Neural cell (in vitro differentiated cells): Measurements from ENCODE around the gene CCSER2.

Experiments used
- EP300 ChIP-seq: fragments of 450-650 bp; conservative IDR thresholded peaks from 2 replicates; pipeline ENCODE4 v1.6.1; 2014; ENCODE audit warnings: antibody characterized with exemption, mild to moderate bottlenecking, moderate library complexity; ENCODE audit not compliant: poor library complexity, severe bottlenecking
- MXI1 ChIP-seq: fragments of 450-650 bp; conservative IDR thresholded peaks from 2 replicates; pipeline ENCODE4 v1.6.1; 2014; ENCODE audit warnings: antibody characterized with exemption, mild to moderate bottlenecking; ENCODE audit not compliant: poor library complexity, severe bottlenecking
- RAD21 ChIP-seq: fragments of 450-650 bp; conservative IDR thresholded peaks from 2 replicates; pipeline ENCODE4 v1.6.1; 2014; ENCODE audit warnings: antibody characterized with exemption, mild to moderate bottlenecking, moderate library complexity
- TF ChIP-seq, protein P1 (sequence below): fragments of 450-650 bp; IDR thresholded peaks from 2 replicates; pipeline ENCODE4 v1.5.1; 2014; ENCODE audit warnings: antibody characterized with exemption, mild to moderate bottlenecking, moderate library complexity; ENCODE audit not compliant: poor library complexity, severe bottlenecking

DNA sequence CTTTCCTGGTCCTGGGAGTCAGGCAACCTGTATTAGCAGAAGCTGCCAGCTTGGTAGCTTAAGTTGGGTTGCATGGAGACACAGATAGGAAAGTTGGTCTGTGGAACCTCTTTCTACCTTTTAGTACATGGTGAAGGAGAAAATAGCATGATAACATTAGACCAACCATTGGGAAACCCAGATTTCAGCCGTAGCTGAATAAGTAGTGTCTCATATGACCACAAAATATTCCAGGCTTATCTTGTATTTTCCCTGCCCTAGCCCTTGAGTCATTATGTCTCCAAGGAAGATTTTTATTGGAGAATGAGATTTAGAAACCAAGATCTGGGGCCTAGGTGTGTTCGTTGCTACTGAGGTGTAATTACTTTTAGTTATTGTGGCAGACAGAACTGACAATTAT is 67.2 kb downstream of the CCSER2 start:
- TF ChIP-seq EP300 (no peak), RAD21 (no peak), MXI1 (no peak)
- TF ChIP-seq, protein P1, sequence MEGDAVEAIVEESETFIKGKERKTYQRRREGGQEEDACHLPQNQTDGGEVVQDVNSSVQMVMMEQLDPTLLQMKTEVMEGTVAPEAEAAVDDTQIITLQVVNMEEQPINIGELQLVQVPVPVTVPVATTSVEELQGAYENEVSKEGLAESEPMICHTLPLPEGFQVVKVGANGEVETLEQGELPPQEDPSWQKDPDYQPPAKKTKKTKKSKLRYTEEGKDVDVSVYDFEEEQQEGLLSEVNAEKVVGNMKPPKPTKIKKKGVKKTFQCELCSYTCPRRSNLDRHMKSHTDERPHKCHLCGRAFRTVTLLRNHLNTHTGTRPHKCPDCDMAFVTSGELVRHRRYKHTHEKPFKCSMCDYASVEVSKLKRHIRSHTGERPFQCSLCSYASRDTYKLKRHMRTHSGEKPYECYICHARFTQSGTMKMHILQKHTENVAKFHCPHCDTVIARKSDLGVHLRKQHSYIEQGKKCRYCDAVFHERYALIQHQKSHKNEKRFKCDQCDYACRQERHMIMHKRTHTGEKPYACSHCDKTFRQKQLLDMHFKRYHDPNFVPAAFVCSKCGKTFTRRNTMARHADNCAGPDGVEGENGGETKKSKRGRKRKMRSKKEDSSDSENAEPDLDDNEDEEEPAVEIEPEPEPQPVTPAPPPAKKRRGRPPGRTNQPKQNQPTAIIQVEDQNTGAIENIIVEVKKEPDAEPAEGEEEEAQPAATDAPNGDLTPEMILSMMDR: no peak
